HG03520 (cell line): ENCODE measurements around the gene SCAMP5.
A peak's percentile ranks its signal among the peaks of the same experiment; 100 is the strongest.

Source experiments
- ATAC-seq: cut with Tn5 transposase; IDR thresholded peaks from one replicate; pipeline ENCODE4 v1.9.1; 2021; ENCODE audit warnings: mild to moderate bottlenecking, moderate library complexity; ENCODE audit not compliant: unreplicated experiment

The SCAMP5 gene

DNA sequence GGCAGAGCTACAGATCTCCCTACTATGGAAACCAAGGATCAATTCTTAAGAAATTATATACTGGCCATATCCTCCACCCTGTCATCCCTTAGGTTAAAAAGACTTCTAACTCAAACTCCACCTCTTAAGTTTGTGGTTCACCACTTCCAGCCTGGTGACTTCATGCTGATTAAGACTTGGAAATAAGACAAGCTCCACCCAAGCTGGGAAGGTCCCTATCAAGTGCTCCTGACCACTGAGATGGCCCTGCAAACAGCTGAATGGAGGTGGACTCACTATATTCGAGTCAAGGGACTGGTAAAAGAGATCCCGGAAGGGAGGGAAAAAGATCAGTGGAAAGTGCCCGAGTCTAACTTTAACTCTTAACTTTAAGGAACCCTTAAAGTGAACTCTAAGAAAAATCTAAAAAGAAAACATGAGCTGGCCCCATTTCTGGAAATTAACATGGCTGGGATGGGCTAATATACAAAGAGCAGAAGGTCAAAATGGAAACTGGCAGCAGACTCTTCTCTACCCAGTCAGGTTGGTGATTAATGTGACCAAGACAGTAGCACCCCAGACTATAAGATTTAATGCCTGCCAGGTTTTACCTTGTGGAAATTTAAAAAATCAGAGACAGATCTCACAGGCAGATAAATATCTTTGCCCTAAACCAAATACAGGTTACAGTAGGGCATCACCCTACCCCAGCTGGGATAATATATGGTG lies 71.9 kb downstream of the SCAMP5 start:
- no peak for ATAC-seq

DNA sequence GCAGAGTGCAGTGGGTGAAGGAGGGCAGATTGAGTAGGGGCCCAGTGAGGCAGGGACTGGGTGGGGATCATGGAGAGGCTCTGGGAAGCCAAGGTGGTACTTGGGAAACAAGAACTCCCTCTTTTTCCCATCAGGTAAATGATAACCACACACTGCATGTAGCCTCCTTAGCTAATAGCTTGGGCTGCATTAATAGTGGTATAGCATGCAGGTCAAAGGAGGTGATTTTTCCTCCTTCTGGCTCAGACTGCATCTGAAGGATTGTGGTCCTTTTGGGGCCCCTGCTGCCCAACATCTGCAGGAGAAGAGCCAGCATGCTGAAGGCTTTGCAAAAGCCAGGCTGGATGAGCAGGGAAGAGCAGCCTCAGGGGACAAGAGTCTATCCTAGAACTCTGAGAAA lies 73.4 kb downstream of the SCAMP5 start:
- ATAC-seq = no peak

DNA sequence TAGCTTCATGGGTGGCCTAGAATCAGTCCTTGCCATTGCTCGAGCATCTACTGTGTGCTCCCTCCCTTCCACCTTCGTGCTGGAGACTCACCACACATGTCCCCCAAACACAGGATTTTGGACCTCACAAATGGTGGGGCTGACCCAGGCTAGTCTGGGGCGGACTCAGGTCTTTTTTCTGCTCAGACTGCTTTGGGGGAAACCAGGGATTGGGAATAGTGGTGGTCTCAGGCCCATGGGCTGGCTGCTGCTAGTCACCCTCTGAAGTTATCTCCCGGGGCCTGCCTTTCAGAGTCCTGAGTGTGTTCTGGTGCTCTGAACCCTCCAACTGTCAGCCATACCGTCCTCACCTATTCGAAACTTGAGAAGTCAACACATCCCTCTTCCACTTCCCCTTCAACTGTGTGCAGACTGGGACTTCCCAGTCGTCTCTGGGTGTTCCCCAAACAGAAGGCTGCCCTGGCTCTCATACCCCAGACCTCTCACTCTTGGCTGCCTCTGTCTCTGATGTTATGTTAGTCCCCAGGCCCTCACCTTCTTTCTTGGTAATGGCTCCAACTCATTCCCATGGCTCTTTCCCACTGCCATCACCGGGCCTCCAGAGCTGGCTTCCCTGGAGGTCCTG lies 74.0 kb downstream of the SCAMP5 start:
- peak; percentile 69 for ATAC-seq

GRCh38 chr15:75070674-75071073 lies 75.3 kb downstream of the SCAMP5 start:
- no peak for ATAC-seq
